ENCODE measurements around the gene ISY1.

- TF ChIP-seq POLR2A (IDR thresholded peaks at IDR 0.05; ENCODE audit: low read depth, low read length): no peak
- TF ChIP-seq CHD1 (IDR thresholded peaks at IDR 0.05; ENCODE audit: low read depth, low read length): no peak
- no peak for TF ChIP-seq CTCF (conservative IDR thresholded peaks at IDR 0.05; ENCODE audit: low read depth, low read length)
Observed at GRCh38 chr3:129119365-129120100, 41.3 kb downstream of the ISY1 start.
